ENCODE data around the gene CD59.

Gene CD59

GRCh38 chr11:33736148-33736812 is at the start of gene CD59:
Gene CD59, minus strand, starts transcription at chr11:33736423. Its CDS starts 13,978 bp downstream, at chr11:33722445.
- DNase-seq (ENCODE audit: low read depth), result peak; percentile 85

- DNase-seq (ENCODE audit: low read depth), result no peak
Measured at GRCh38 chr11:33785609-33786008, 49.4 kb upstream of the CD59 start.

GRCh38 chr11:33779849-33780528 is 43.8 kb upstream of the CD59 start:
- no peak for DNase-seq (ENCODE audit: low read depth)

GRCh38 chr11:33778675-33779074 is 42.5 kb upstream of the CD59 start:
- DNase-seq (ENCODE audit: low read depth), result no peak

GRCh38 chr11:33777906-33778305 is 41.7 kb upstream of the CD59 start:
- DNase-seq (ENCODE audit: low read depth), result no peak

GRCh38 chr11:33775832-33776470 is 39.7 kb upstream of the CD59 start:
- DNase-seq (ENCODE audit: low read depth), result no peak

GRCh38 chr11:33775467-33775807 is 39.2 kb upstream of the CD59 start:
- DNase-seq (ENCODE audit: low read depth), result no peak

GRCh38 chr11:33774736-33775466 is 38.7 kb upstream of the CD59 start:
- no peak for DNase-seq (ENCODE audit: low read depth)

- peak; percentile 76 for DNase-seq (ENCODE audit: low read depth)
Measured at GRCh38 chr11:33773987-33774735, 37.9 kb upstream of the CD59 start, which contains the start of gene FBXO3. Gene FBXO3, minus strand, starts transcription at chr11:33774520. Its CDS starts 23 bp downstream, at chr11:33774497.

- no peak for DNase-seq (ENCODE audit: low read depth)
Measured at GRCh38 chr11:33773404-33773986, 37.3 kb upstream of the CD59 start.

- no peak for DNase-seq (ENCODE audit: low read depth)
Measured at GRCh38 chr11:33772870-33773269, 36.6 kb upstream of the CD59 start.

- DNase-seq (ENCODE audit: low read depth), result no peak
Measured at GRCh38 chr11:33772300-33772699, 36.1 kb upstream of the CD59 start.

- DNase-seq (ENCODE audit: low read depth), result no peak
Measured at GRCh38 chr11:33770236-33770635, 34.0 kb upstream of the CD59 start.

GRCh38 chr11:33769542-33769941 is 33.3 kb upstream of the CD59 start:
- no peak for DNase-seq (ENCODE audit: low read depth)

- DNase-seq (ENCODE audit: low read depth), result no peak
Measured at GRCh38 chr11:33767624-33768023, 31.4 kb upstream of the CD59 start.

GRCh38 chr11:33766085-33766484 is 29.9 kb upstream of the CD59 start:
- no peak for DNase-seq (ENCODE audit: low read depth)

- DNase-seq (ENCODE audit: low read depth), result no peak
Measured at GRCh38 chr11:33761471-33761870, 25.2 kb upstream of the CD59 start.

GRCh38 chr11:33753304-33753967 is 17.2 kb upstream of the CD59 start:
- DNase-seq (ENCODE audit: low read depth), result no peak

- no peak for DNase-seq (ENCODE audit: low read depth)
Measured at GRCh38 chr11:33751878-33752277, 15.7 kb upstream of the CD59 start.

- no peak for DNase-seq (ENCODE audit: low read depth)
Measured at GRCh38 chr11:33747979-33748378, 11.8 kb upstream of the CD59 start.

GRCh38 chr11:33743291-33743690 is 7.1 kb upstream of the CD59 start:
- DNase-seq (ENCODE audit: low read depth), result no peak
